Mesenchymal stem cell (in vitro differentiated cells and primary cell): ENCODE measurements around the gene HIPK3.
"Not testable (repeated sequence)": the region's sequence is repeated elsewhere in the genome, so short reads cannot be mapped to it uniquely, and the experiment has no call there.

ENCODE experiments used
- DNase-seq: peaks from one replicate; pipeline ENCODE4 v3.0.0-alpha.2; 2013
- H2AFZ ChIP-seq: one replicate; pipeline ENCODE4 v1.6.1; 2013; ENCODE audit warnings: low read depth, mild to moderate bottlenecking, control low read depth, inconsistent platforms, low read length, moderate library complexity
- H2AK5ac ChIP-seq: 2 replicates; pipeline ENCODE4 v1.6.1; 2013; ENCODE audit warnings: low read length, moderate library complexity, mild to moderate bottlenecking, inconsistent platforms; ENCODE audit not compliant: severe bottlenecking
- H2BK120ac ChIP-seq: one replicate; pipeline ENCODE4 v1.6.1; 2013; ENCODE audit warnings: low read depth, mild to moderate bottlenecking, inconsistent platforms, low read length, moderate library complexity
- H2BK12ac ChIP-seq, 2 experiments: one replicate each; pipeline ENCODE4 v1.6.1; 2013; ENCODE audit warnings: inconsistent platforms in 2 of 2, low read length in 2 of 2, mild to moderate bottlenecking in 2 of 2, moderate library complexity in 2 of 2, control low read depth in 1 of 2
- H2BK15ac ChIP-seq: one replicate; pipeline ENCODE4 v1.6.1; 2013; ENCODE audit warnings: mild to moderate bottlenecking, low read depth, inconsistent platforms; ENCODE audit not compliant: poor library complexity, severe bottlenecking
- H2BK5ac ChIP-seq: 2 replicates; pipeline ENCODE4 v1.6.1; 2013; ENCODE audit warnings: low read depth, mild to moderate bottlenecking, low read length, control low read depth, inconsistent platforms; ENCODE audit not compliant: poor library complexity, severe bottlenecking
- H3K14ac ChIP-seq, 2 experiments: one replicate each; pipeline ENCODE4 v1.6.1; 2013; ENCODE audit warnings: inconsistent platforms in 2 of 2, low read length in 2 of 2, control low read depth in 1 of 2, mild to moderate bottlenecking in 1 of 2, moderate library complexity in 1 of 2
- H3K18ac ChIP-seq, 2 experiments: one replicate each; pipeline ENCODE4 v1.6.1; 2013; ENCODE audit warnings: inconsistent platforms in 2 of 2, low read length in 2 of 2, control low read depth in 1 of 2, low read depth in 1 of 2, mild to moderate bottlenecking in 1 of 2
- H3K23ac ChIP-seq, 2 experiments: one replicate each; pipeline ENCODE4 v1.6.1; 2013; ENCODE audit warnings: inconsistent platforms in 2 of 2, low read length in 2 of 2, mild to moderate bottlenecking in 2 of 2, moderate library complexity in 2 of 2, control low read depth in 1 of 2
- H3K27ac ChIP-seq: 2 replicates; pipeline ENCODE4 v1.5.1; 2013; ENCODE audit warnings: mild to moderate bottlenecking, moderate library complexity, low read length, control low read depth, inconsistent platforms; ENCODE audit not compliant: poor library complexity, severe bottlenecking
- H3K27me3 ChIP-seq, 2 experiments: 2 replicates each; pipeline versions ENCODE4 v1.6.1 to v1.7.0; 2013; ENCODE audit warnings: low read length in 2 of 2, mild to moderate bottlenecking in 2 of 2, moderate library complexity in 2 of 2, control low read depth in 1 of 2, inconsistent platforms in 1 of 2; ENCODE audit not compliant: control insufficient read depth in 1 of 2, insufficient read depth in 1 of 2
- H3K36me3 ChIP-seq, 2 experiments: 2 replicates each; pipeline versions ENCODE4 v1.6.1 to v1.7.0; 2013; ENCODE audit warnings: low read length in 2 of 2, control low read depth in 1 of 2, inconsistent platforms in 1 of 2, low read depth in 1 of 2, mild to moderate bottlenecking in 1 of 2; ENCODE audit not compliant: insufficient read depth in 2 of 2, control insufficient read depth in 1 of 2
- H3K4ac ChIP-seq, 2 experiments: one replicate each; pipeline ENCODE4 v1.6.1; 2013; ENCODE audit warnings: inconsistent platforms in 2 of 2, low read length in 2 of 2, mild to moderate bottlenecking in 2 of 2, moderate library complexity in 2 of 2, control low read depth in 1 of 2, low read depth in 1 of 2
- H3K4me1 ChIP-seq: 2 replicates; pipeline ENCODE4 v1.6.1; 2013; ENCODE audit warnings: low read depth, low read length, control low read depth; ENCODE audit not compliant: control insufficient read depth, insufficient read depth
- H3K4me2 ChIP-seq: 2 replicates; pipeline ENCODE4 v1.6.1; 2013; ENCODE audit warnings: low read length, mild to moderate bottlenecking, inconsistent platforms; ENCODE audit not compliant: poor library complexity, severe bottlenecking
- H3K4me3 ChIP-seq, 2 experiments: 2 replicates each; pipeline versions ENCODE4 v1.5.1 to v1.7.0; 2013; ENCODE audit warnings: low read length in 2 of 2, mild to moderate bottlenecking in 2 of 2, control low read depth in 1 of 2, low read depth in 1 of 2; ENCODE audit not compliant: insufficient read depth in 1 of 2
- H3K79me1 ChIP-seq: replicated peaks from 2 replicates; pipeline ENCODE4 v1.6.1; 2013; ENCODE audit warnings: mild to moderate bottlenecking, control low read depth, low read length, inconsistent platforms; ENCODE audit not compliant: poor library complexity, severe bottlenecking
- H3K9ac ChIP-seq: 2 replicates; pipeline ENCODE4 v1.7.0; 2013; ENCODE audit warnings: mild to moderate bottlenecking, low read length, moderate library complexity
- H3K9me3 ChIP-seq: 2 replicates; pipeline ENCODE4 v1.7.0; 2013; ENCODE audit warnings: mild to moderate bottlenecking, low read length; ENCODE audit not compliant: control insufficient read depth
- H4K8ac ChIP-seq: one replicate; pipeline ENCODE4 v1.6.1; 2013; ENCODE audit warnings: inconsistent platforms, mild to moderate bottlenecking, low read length, moderate library complexity
- H4K91ac ChIP-seq: one replicate; pipeline ENCODE4 v1.6.1; 2013; ENCODE audit warnings: mild to moderate bottlenecking, low read length, inconsistent platforms
- WGBS: methylation state at CpG from one replicate; pipeline ENCODE4 v1.1.7; 2013; ENCODE audit warnings: mixed read lengths; 5-methylcytosine and 5-hydroxymethylcytosine counted together

Gene HIPK3

DNA sequence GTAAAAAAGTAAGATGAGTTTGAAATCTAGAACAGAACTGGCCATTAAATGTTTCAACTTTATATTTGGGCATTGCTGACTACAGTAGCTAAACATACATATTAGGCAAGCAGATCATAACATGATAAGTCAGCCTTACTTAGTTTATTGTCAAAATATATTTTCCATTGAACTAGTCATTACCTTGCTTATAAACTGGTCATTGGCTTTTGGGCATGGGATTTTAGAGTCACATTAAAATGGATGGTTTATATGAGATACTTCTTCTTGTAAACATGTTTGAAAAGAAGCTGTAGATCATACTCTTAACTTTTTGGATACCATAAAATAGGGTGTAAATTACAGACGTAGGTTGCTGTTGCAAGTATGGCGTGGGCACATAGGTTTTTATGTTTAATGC, 2.7 kb downstream of the HIPK3 start:
- Histone ChIP-seq H3K27me3 (no peaks in the 10 kb centered on the region), H3K4me2 (peak overlapping the region; percentile 66), H3K14ac (no peak overlapping the region), H3K27ac (no peak overlapping the region), H3K36me3 (no peaks in the 10 kb centered on the region), H3K4me3 (peak overlapping the region in 1 of 2 experiments; percentile 91), H2BK12ac (no peak overlapping the region), H4K91ac (no peak overlapping the region), H3K4ac (no peak overlapping the region), H2BK120ac (no peak overlapping the region), H3K9ac (peak overlapping the region; percentile 99), H2BK5ac (no peak overlapping the region), H3K4me1 (no peaks in the 10 kb centered on the region), H3K79me1 (no peaks in the 10 kb centered on the region), H3K18ac (no peak overlapping the region), H2BK15ac (no peak overlapping the region), H2AFZ (no peak overlapping the region), H2AK5ac (no peak overlapping the region), H4K8ac (no peak overlapping the region), H3K9me3 (no peaks in the 10 kb centered on the region), H3K23ac (no peak overlapping the region)
- no peak for DNase-seq
- no CpG with 5 or more reads among the region's 2 CpGs for WGBS

DNA sequence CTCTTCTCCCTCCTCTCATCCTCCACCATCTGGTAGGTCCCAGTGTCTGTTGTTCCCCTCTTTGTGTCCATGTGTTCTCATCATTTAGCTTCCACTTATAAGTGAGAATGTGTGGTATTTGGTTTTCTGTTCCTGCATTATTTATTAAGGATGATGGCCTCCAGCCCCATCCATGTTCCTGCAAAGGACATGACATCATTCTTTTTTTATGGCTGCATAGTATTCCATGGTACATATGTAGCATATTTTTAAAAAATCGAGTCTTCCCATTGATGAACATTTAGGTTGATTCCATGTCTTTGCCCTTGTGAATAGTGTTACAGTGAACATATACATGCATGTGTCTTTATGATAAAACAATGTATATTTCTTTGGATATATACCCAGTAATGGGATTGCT, 4.2 kb downstream of the HIPK3 start:
- not testable (repeated sequence) for H3K9ac ChIP-seq, H3K4me2 ChIP-seq, H4K8ac ChIP-seq, H3K36me3 ChIP-seq, H4K91ac ChIP-seq, H3K27ac ChIP-seq, H3K4ac ChIP-seq, H3K18ac ChIP-seq, H3K9me3 ChIP-seq, H3K23ac ChIP-seq, H2AK5ac ChIP-seq, H3K4me1 ChIP-seq, H3K4me3 ChIP-seq, H3K14ac ChIP-seq, H2BK120ac ChIP-seq, H3K27me3 ChIP-seq, H2AFZ ChIP-seq, H2BK15ac ChIP-seq, H2BK12ac ChIP-seq, H3K79me1 ChIP-seq, DNase-seq, H2BK5ac ChIP-seq
- no CpG with 5 or more reads among the region's 1 CpG for WGBS

DNA sequence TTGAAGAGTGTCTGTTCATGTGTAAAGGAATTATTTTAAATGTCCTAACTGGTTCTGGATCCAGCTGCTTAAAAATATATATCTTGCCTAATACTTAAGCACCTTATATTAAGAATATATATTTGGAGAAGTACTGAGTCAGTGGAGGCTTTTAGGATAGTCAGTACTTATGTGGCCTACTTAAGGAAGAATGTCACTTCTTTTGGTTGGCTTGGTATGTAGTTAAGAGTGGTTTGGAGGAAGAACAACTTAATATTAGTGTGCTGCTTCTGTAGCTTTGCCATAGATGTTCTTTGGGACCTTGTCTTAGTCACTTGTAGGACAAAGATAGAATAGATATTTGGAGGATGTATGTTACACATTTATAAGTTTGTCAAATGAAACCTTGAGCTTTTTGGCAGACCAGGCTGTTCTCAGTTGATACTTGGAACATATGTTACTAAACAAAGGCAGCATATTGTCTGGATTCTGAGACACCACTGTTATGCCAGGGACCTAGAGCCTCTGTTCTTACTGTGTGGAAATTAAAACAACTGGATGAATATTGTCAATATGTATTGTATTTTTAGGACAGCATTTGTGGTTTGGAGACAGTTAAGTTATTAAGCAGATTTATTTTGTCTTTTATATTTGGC, 4.9 kb downstream of the HIPK3 start:
- no peaks in the 10 kb centered on the region for H3K27me3 ChIP-seq
- H3K4me1 ChIP-seq, result peaks cover 3% of the 10 kb centered on the region

DNA sequence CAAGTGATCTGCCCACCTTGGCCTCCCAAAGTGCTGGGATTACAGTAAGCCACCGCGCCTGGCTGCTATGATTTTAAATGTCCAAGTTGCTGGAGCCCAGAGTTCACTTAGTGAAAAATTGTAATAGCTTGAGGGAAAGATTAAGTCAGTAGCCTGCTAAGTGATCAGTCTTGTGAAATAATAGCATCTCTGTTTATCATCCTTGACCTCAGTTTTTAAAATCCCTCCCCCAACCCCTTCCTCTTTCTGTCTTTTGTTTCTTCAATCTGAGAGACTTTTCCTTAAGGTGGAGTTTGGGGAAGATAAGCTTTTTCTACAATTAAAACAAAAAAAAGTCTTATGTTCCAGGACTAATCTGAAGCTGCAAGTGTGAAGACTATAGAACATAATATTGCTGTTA, 6.4 kb downstream of the HIPK3 start:
- Histone ChIP-seq H3K79me1 (no peaks in the 10 kb centered on the region), H3K4me3 (no peak overlapping the region)

More for the DNA sequence above, 4.9 kb downstream of the HIPK3 start:
- Histone ChIP-seq H3K9ac (peak overlapping the region; percentile 3), H2BK120ac (no peak overlapping the region), H2BK12ac (no peak overlapping the region), H3K4me3 (peak overlapping the region in 1 of 2 experiments; percentile 1), H3K9me3 (no peaks in the 10 kb centered on the region), H4K8ac (no peak overlapping the region), H3K4ac (no peak overlapping the region), H3K36me3 (no peaks in the 10 kb centered on the region), H3K18ac (no peak overlapping the region), H3K79me1 (no peaks in the 10 kb centered on the region), H2AFZ (no peak overlapping the region), H3K27ac (no peak overlapping the region), H4K91ac (no peak overlapping the region), H3K14ac (no peak overlapping the region), H2BK15ac (no peak overlapping the region), H3K23ac (no peak overlapping the region), H2AK5ac (no peak overlapping the region), H2BK5ac (no peak overlapping the region), H3K4me2 (no peak overlapping the region)
- DNase-seq, result peak; percentile 60

More for the DNA sequence above, 6.4 kb downstream of the HIPK3 start:
- Histone ChIP-seq H3K27me3 (no peaks in the 10 kb centered on the region), H4K91ac (no peak overlapping the region), H3K9ac (peak overlapping the region; percentile 37), H3K4me1 (peaks cover 3% of the 10 kb centered on the region), H3K18ac (no peak overlapping the region), H3K4me2 (no peak overlapping the region), H4K8ac (no peak overlapping the region), H2BK5ac (no peak overlapping the region), H2BK12ac (no peak overlapping the region), H3K27ac (no peak overlapping the region), H3K23ac (no peak overlapping the region), H3K36me3 (no peaks in the 10 kb centered on the region), H3K4ac (no peak overlapping the region), H2BK15ac (no peak overlapping the region), H2AFZ (no peak overlapping the region), H3K9me3 (no peaks in the 10 kb centered on the region), H2BK120ac (no peak overlapping the region), H3K14ac (no peak overlapping the region), H2AK5ac (no peak overlapping the region)
- DNase-seq, result peak; percentile 43
- WGBS, result 100% methylated on average over 2 of the region's 2 CpGs
